Esophagus squamous epithelium (tissue), 4 donors: Measurements from ENCODE around the gene PTP4A1.

Experiments used
- POLR2A ChIP-seq, 4 donors: fragments of 450-650 bp; IDR thresholded peaks; one replicate each; pipeline ENCODE4 v1.6.1; 2017; ENCODE audit warnings: antibody characterized with exemption in 4 of 4, mild to moderate bottlenecking in 4 of 4, moderate library complexity in 3 of 4
- TF ChIP-seq, protein P1 (sequence below), 6 experiments: fragments of 450-650 bp in 4 of 6; fragments of 200-600 bp in 2 of 6; sonication (generic) in 2 of 6; IDR thresholded peaks; one replicate each; pipeline ENCODE4 v1.5.1; 2016 to 2019; ENCODE audit warnings: antibody characterized with exemption in 6 of 6, mild to moderate bottlenecking in 4 of 6, moderate library complexity in 4 of 6

DNA sequence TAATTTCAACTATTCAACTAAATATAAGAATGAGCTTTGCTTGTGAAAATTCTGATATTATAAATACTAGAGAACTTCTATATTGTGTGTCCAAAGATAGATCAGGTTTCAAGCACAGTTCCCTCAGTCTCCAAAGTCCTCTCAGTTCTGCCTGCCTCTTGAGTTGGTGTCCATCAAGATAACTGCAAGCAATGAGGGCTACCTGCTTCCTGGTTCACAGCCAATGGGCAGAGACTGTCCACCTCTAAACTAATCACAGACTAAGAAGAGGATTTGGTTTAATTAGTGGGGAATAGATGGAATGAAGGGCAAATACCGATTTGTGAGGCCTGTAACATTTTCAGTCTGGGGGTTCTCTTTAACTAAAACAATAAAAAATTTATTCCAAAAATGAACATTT, 41.3 kb upstream of the PTP4A1 start:
- TF ChIP-seq, protein P1, sequence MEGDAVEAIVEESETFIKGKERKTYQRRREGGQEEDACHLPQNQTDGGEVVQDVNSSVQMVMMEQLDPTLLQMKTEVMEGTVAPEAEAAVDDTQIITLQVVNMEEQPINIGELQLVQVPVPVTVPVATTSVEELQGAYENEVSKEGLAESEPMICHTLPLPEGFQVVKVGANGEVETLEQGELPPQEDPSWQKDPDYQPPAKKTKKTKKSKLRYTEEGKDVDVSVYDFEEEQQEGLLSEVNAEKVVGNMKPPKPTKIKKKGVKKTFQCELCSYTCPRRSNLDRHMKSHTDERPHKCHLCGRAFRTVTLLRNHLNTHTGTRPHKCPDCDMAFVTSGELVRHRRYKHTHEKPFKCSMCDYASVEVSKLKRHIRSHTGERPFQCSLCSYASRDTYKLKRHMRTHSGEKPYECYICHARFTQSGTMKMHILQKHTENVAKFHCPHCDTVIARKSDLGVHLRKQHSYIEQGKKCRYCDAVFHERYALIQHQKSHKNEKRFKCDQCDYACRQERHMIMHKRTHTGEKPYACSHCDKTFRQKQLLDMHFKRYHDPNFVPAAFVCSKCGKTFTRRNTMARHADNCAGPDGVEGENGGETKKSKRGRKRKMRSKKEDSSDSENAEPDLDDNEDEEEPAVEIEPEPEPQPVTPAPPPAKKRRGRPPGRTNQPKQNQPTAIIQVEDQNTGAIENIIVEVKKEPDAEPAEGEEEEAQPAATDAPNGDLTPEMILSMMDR (IDR thresholded peaks at IDR 0.05): no peak
- TF ChIP-seq POLR2A (IDR thresholded peaks at IDR 0.05): no peak
